ENCODE results near the gene TRIM13.
"Not testable (repeated sequence)": the region's sequence is repeated elsewhere in the genome, so short reads cannot be mapped to it uniquely, and the experiment has no call there.

The TRIM13 gene

GRCh38 chr13:49997955-49998354, 1.1 kb downstream of the TRIM13 start:
- no peak for DNase-seq (ENCODE audit: low spot score)

- DNase-seq (ENCODE audit: low spot score) = no peak
Measured at GRCh38 chr13:49998714-49999624, 2.1 kb downstream of the TRIM13 start.

- DNase-seq (ENCODE audit: low spot score) = no peak
Measured at GRCh38 chr13:50001287-50001686, 4.4 kb downstream of the TRIM13 start.

- no peak for DNase-seq (ENCODE audit: low spot score)
Measured at GRCh38 chr13:50006426-50007135, 9.7 kb downstream of the TRIM13 start.

- DNase-seq (ENCODE audit: low spot score) = no peak
Measured at GRCh38 chr13:50011461-50011860, 14.6 kb downstream of the TRIM13 start.

GRCh38 chr13:50012396-50013169, 15.7 kb downstream of the TRIM13 start:
- DNase-seq (ENCODE audit: low spot score) = no peak

GRCh38 chr13:50014386-50014785, 17.5 kb downstream of the TRIM13 start:
- no peak for DNase-seq (ENCODE audit: low spot score)

GRCh38 chr13:50015258-50015657, 18.4 kb downstream of the TRIM13 start, which contains the start of gene KCNRG:
TSS of gene KCNRG (plus strand) at chr13:50015444. CDS start at chr13:50015494, 50 bp downstream.
- no peak for DNase-seq (ENCODE audit: low spot score)

- no peak for DNase-seq (ENCODE audit: low spot score)
Measured at GRCh38 chr13:50015750-50016149, 18.9 kb downstream of the TRIM13 start.

- no peak for DNase-seq (ENCODE audit: low spot score)
Measured at GRCh38 chr13:50016444-50016843, 19.6 kb downstream of the TRIM13 start.

GRCh38 chr13:50017819-50018218, 21.0 kb downstream of the TRIM13 start:
- DNase-seq (ENCODE audit: low spot score) = no peak

GRCh38 chr13:50025436-50025835, 28.6 kb downstream of the TRIM13 start:
- no peak for DNase-seq (ENCODE audit: low spot score)

GRCh38 chr13:50026788-50027473, 30.1 kb downstream of the TRIM13 start:
- no peak for DNase-seq (ENCODE audit: low spot score)

GRCh38 chr13:50030315-50030714, 33.5 kb downstream of the TRIM13 start:
- peak; percentile 30 for DNase-seq (ENCODE audit: low spot score)

- DNase-seq (ENCODE audit: low spot score) = no peak
Measured at GRCh38 chr13:50033725-50034124, 36.9 kb downstream of the TRIM13 start.

- no peak for DNase-seq (ENCODE audit: low spot score)
Measured at GRCh38 chr13:50037788-50038187, 40.9 kb downstream of the TRIM13 start.

- DNase-seq (ENCODE audit: low spot score) = no peak
Measured at GRCh38 chr13:50038266-50038665, 41.4 kb downstream of the TRIM13 start.

- DNase-seq (ENCODE audit: low spot score) = no peak
Measured at GRCh38 chr13:50052478-50052877, 55.6 kb downstream of the TRIM13 start.

GRCh38 chr13:50053844-50054243, 57.0 kb downstream of the TRIM13 start:
- no peak for DNase-seq (ENCODE audit: low spot score)

GRCh38 chr13:50055454-50055853, 58.6 kb downstream of the TRIM13 start:
- no peak for DNase-seq (ENCODE audit: low spot score)

GRCh38 chr13:50060718-50061117, 63.9 kb downstream of the TRIM13 start:
- no peak for DNase-seq (ENCODE audit: low spot score)

- DNase-seq (ENCODE audit: low spot score) = not testable (repeated sequence)
Measured at GRCh38 chr13:50062336-50062735, 65.5 kb downstream of the TRIM13 start.
